HG03196 (cell line): ENCODE data around the gene BGLAP.

ENCODE experiments used
- ATAC-seq: cut with Tn5 transposase; IDR thresholded peaks from one replicate; pipeline ENCODE4 v1.9.1; 2021; ENCODE audit not compliant: unreplicated experiment

Gene BGLAP

GRCh38 chr1:156289857-156290256 lies 47.9 kb downstream of the BGLAP start:
- no peak for ATAC-seq

- ATAC-seq = no peak
Observed at GRCh38 chr1:156291226-156292061, 49.5 kb downstream of the BGLAP start.
